Ishikawa (cell line): ENCODE data around the gene DTWD2.

Experiments
- CEBPB ChIP-seq: IDR thresholded peaks from 2 replicates; pipeline ENCODE4 v1.6.1; 2012
- EP300 ChIP-seq: IDR thresholded peaks from 2 replicates; pipeline ENCODE4 v1.6.1; 2012; ENCODE audit warnings: borderline replicate concordance
- NFIC ChIP-seq: IDR thresholded peaks from 2 replicates; pipeline ENCODE4 v1.6.1; 2012
- TCF12 ChIP-seq: IDR thresholded peaks from 2 replicates; pipeline ENCODE4 v1.6.1; 2012; ENCODE audit warnings: low read depth
- TF ChIP-seq, protein P1 (sequence below): IDR thresholded peaks from 2 replicates; pipeline ENCODE4 v1.6.1; 2012

DNA sequence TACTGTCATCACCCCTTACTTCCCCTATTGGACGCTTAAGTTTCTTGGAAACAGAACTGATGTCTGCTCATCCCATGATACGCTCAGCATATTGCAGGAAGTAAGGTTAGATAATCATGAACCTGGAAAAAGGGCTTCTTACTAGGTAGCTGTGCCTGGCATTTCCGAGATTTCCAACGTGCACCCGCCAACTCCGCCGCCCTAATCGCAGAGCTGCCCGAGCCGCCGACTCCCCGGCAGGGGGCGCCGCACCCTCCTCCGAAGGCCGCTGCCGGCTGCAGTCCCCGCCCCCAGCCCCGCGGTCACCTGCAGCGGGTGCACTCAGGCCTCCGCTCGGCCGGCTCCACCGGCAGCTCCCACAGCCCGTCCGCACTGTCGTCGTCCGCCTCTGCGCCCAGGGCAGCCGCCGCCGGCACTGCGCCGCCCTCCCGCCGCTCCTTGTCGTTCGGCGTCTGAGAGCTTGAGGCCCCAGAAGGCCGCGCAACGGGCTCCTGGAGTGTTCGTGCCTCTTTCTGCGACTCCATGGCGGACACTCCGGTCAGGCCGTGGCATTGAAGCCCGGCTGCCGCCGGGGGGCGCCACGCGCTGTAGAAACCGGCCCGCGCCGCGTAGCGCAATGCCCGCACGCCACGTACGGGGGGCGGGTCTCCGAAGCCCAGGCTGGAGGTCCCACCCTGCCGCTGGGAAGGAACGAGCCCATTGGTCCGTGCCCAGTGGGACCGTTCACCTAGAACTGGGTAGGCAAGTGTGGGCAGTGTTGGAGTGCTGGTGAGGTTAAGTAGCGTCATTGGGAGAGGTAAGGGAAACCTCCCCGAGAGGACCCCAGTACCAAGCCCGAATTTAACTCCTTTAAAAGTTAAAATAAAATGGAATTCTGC, at the start of gene DTWD2:
- no peak for TF ChIP-seq EP300
- no peak for TF ChIP-seq NFIC
- TF ChIP-seq CEBPB: no peak
- TF ChIP-seq TCF12: peak; percentile 49
- TF ChIP-seq, protein P1, sequence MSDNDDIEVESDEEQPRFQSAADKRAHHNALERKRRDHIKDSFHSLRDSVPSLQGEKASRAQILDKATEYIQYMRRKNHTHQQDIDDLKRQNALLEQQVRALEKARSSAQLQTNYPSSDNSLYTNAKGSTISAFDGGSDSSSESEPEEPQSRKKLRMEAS: peak; percentile 59
